ENCODE data around the gene ASPSCR1. TPM values are rescaled to one million over a fixed set of nuclear protein-coding genes. Genes with fewer than 3 reads are reported as not detected.

The ASPSCR1 gene
- total and polyA plus RNA-seq, 9 of the 15 experiments (the other 6 are each of a cell fraction or from before 2014, with no cell fraction given): 0.90 to 36.9 (median 11.6) TPM

DNA sequence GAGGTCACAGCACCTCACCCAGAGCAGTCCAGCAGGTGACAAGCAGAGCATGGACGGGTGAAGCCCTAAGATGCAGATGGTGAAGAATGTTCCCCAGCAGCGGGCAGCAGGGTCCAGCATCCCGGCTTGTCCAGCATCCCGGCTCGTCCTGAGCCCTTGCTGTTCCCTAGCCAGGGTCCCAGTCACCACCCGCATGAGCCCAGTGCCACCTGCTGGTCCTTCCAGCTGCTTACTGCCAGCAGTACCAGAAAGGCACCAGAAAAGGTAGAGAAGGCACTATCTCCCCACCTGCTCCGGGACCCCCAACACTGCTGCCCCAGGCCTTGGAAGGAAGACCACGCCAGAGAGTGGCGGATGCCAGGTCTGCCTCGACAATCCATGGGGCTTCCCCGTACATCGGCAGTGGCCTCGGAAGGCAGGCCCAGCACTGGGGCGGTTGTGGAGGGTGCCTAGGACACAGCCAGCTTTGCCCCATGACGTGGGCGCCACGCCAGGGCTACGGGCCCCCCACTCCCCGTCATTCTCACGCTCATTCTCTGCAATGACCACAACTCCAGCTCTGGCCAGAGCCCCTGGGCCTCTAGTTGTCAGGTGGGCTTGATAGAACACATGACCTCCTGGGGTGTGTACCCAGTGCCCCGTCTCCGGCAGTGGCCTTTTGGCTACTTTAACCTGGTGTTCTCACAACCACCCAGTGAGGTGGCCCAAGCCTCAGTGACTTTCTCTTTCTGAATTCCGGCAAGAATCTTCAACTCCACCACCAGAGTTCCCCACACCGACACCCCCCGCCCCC, 43.9 kb downstream of the ASPSCR1 start (continued):
- TF ChIP-seq, protein P1, sequence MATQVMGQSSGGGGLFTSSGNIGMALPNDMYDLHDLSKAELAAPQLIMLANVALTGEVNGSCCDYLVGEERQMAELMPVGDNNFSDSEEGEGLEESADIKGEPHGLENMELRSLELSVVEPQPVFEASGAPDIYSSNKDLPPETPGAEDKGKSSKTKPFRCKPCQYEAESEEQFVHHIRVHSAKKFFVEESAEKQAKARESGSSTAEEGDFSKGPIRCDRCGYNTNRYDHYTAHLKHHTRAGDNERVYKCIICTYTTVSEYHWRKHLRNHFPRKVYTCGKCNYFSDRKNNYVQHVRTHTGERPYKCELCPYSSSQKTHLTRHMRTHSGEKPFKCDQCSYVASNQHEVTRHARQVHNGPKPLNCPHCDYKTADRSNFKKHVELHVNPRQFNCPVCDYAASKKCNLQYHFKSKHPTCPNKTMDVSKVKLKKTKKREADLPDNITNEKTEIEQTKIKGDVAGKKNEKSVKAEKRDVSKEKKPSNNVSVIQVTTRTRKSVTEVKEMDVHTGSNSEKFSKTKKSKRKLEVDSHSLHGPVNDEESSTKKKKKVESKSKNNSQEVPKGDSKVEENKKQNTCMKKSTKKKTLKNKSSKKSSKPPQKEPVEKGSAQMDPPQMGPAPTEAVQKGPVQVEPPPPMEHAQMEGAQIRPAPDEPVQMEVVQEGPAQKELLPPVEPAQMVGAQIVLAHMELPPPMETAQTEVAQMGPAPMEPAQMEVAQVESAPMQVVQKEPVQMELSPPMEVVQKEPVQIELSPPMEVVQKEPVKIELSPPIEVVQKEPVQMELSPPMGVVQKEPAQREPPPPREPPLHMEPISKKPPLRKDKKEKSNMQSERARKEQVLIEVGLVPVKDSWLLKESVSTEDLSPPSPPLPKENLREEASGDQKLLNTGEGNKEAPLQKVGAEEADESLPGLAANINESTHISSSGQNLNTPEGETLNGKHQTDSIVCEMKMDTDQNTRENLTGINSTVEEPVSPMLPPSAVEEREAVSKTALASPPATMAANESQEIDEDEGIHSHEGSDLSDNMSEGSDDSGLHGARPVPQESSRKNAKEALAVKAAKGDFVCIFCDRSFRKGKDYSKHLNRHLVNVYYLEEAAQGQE (IDR thresholded peaks at IDR 0.05; ENCODE audit: borderline replicate concordance): peak; percentile 70; the same call in 1 of the 2 replicates
- TF ChIP-seq, protein P1 (CRISPR knock-in tag; IDR thresholded peaks at IDR 0.05; ENCODE audit: low read depth): no peak

Data from K562 (cell line).